MM.1S (cell line): ENCODE measurements around the gene PEAK1.

Source experiments
- DNase-seq: peaks from one replicate; pipeline ENCODE4 v3.0.0-alpha.2; 2015
- H2AFZ ChIP-seq: fragments of 300-600 bp; sonication (generic); 2 replicates; pipeline ENCODE4 v1.6.0; 2016; ENCODE audit warnings: antibody characterized with exemption, low read length
- H3F3A ChIP-seq: fragments of 300-600 bp; sonication (generic); 2 replicates; pipeline ENCODE4 v1.6.1; 2016; ENCODE audit warnings: mild to moderate bottlenecking, antibody characterized with exemption, low read length, moderate library complexity, mixed read lengths; ENCODE audit not compliant: insufficient read depth
- H3K27ac ChIP-seq: fragments of 300-600 bp; sonication (generic); 2 replicates; pipeline ENCODE4 v1.5.1; 2016; ENCODE audit warnings: mild to moderate bottlenecking, low read length
- H3K27me3 ChIP-seq: fragments of 300-600 bp; sonication (generic); replicated peaks from 2 replicates; pipeline ENCODE4 v1.6.0; 2016; ENCODE audit warnings: low read length; ENCODE audit not compliant: insufficient read depth
- H3K36me3 ChIP-seq: fragments of 300-600 bp; sonication (generic); replicated peaks from 2 replicates; pipeline ENCODE4 v1.6.1; 2016; ENCODE audit warnings: mild to moderate bottlenecking, low read length, mixed read lengths; ENCODE audit not compliant: insufficient read depth
- H3K4me1 ChIP-seq: fragments of 300-600 bp; sonication (generic); 2 replicates; pipeline ENCODE4 v1.6.1; 2016; ENCODE audit warnings: low read length, mixed read lengths
- H3K4me2 ChIP-seq: fragments of 300-600 bp; sonication (generic); 2 replicates; pipeline ENCODE4 v1.6.0; 2016; ENCODE audit warnings: low read depth, low read length
- H3K4me3 ChIP-seq: fragments of 300-600 bp; sonication (generic); 2 replicates; pipeline ENCODE4 v1.5.1; 2016; ENCODE audit warnings: low read length, mixed read lengths
- H3K79me2 ChIP-seq: fragments of 300-600 bp; sonication (generic); 2 replicates; pipeline ENCODE4 v1.6.1; 2016; ENCODE audit warnings: mixed run types, low read length, mixed read lengths
- H3K9ac ChIP-seq: fragments of 300-600 bp; sonication (generic); 2 replicates; pipeline ENCODE4 v1.6.1; 2016; ENCODE audit warnings: low read length, mixed read lengths
- H3K9me2 ChIP-seq: fragments of 300-600 bp; sonication (generic); replicated peaks from 2 replicates; pipeline ENCODE4 v1.6.1; 2016; ENCODE audit warnings: mild to moderate bottlenecking, low read length, mixed read lengths; ENCODE audit not compliant: insufficient read depth
- H3K9me3 ChIP-seq: fragments of 300-600 bp; sonication (generic); replicated peaks from 2 replicates; pipeline ENCODE4 v1.6.1; 2016; ENCODE audit warnings: mild to moderate bottlenecking, low read length, mixed read lengths; ENCODE audit not compliant: insufficient read depth
- H4K20me1 ChIP-seq: fragments of 300-600 bp; sonication (generic); 2 replicates; pipeline ENCODE4 v1.6.1; 2016; ENCODE audit warnings: mild to moderate bottlenecking, low read length, moderate library complexity, mixed read lengths; ENCODE audit not compliant: insufficient read depth
- CTCF ChIP-seq: fragments of 300-600 bp; sonication (generic); IDR thresholded peaks from 2 replicates; pipeline ENCODE4 v1.5.1; 2016; ENCODE audit warnings: antibody characterized with exemption, low read length, mixed read lengths
- EZH2 ChIP-seq: fragments of 300-600 bp; sonication (generic); optimal IDR thresholded peaks from 2 replicates; pipeline ENCODE3; 2017; ENCODE audit warnings: low read depth, mild to moderate bottlenecking, antibody characterized with exemption, low read length, mixed read lengths
- EZH2phosphoT487 ChIP-seq: fragments of 300-600 bp; sonication (generic); IDR thresholded peaks from 2 replicates; pipeline ENCODE4 v1.6.1; 2018; ENCODE audit warnings: antibody characterized with exemption, low read length

Gene PEAK1

GRCh38 chr15:77118882-77119321, 301.0 kb downstream of the PEAK1 start:
- H3K27me3 ChIP-seq = 0 out of 2 replicates have a peak, but pooled peaks cover 3% of the 10 kb centered on the region
- no peaks in the 10 kb centered on the region for H3K79me2 ChIP-seq
- peaks cover 20% of the 10 kb centered on the region for H3K4me1 ChIP-seq
- H4K20me1 ChIP-seq = no peaks in the 10 kb centered on the region
- TF ChIP-seq EZH2 (no peak), CTCF (peak; percentile 77), EZH2phosphoT487 (no peak)
- H3F3A ChIP-seq = no peaks in the 10 kb centered on the region
- H3K36me3 ChIP-seq = no peaks in the 10 kb centered on the region
- H3K27ac ChIP-seq = no peak overlapping the region
- H3K4me3 ChIP-seq = no peak overlapping the region
- no peaks in the 10 kb centered on the region for H3K9me3 ChIP-seq
- DNase-seq = peak; percentile 63
- no peak overlapping the region for H3K9ac ChIP-seq
- no peaks in the 10 kb centered on the region for H3K9me2 ChIP-seq
- H2AFZ ChIP-seq = no peak overlapping the region
- no peak overlapping the region for H3K4me2 ChIP-seq

- Histone ChIP-seq H3K9me2 (no peaks in the 10 kb centered on the region), H3K4me3 (no peak overlapping the region), H3K4me2 (no peak overlapping the region), H3K27me3 (no peaks in the 10 kb centered on the region), H3F3A (no peaks in the 10 kb centered on the region), H3K27ac (no peak overlapping the region), H4K20me1 (no peaks in the 10 kb centered on the region), H2AFZ (no peak overlapping the region), H3K4me1 (no peaks in the 10 kb centered on the region), H3K9me3 (no peaks in the 10 kb centered on the region), H3K9ac (no peak overlapping the region), H3K79me2 (no peaks in the 10 kb centered on the region), H3K36me3 (no peaks in the 10 kb centered on the region)
- no peak for TF ChIP-seq EZH2
- no peak for DNase-seq
Measured at GRCh38 chr15:77115179-77115578, 304.7 kb downstream of the PEAK1 start.

- no peaks in the 10 kb centered on the region for H3F3A ChIP-seq
- no peak for TF ChIP-seq EZH2phosphoT487
- TF ChIP-seq CTCF = no peak
- H3K27ac ChIP-seq = no peak overlapping the region
- H4K20me1 ChIP-seq = no peaks in the 10 kb centered on the region
- no peak overlapping the region for H3K9ac ChIP-seq
- DNase-seq = no peak
- no peak overlapping the region for H2AFZ ChIP-seq
- no peaks in the 10 kb centered on the region for H3K9me2 ChIP-seq
- no peaks in the 10 kb centered on the region for H3K36me3 ChIP-seq
- no peaks in the 10 kb centered on the region for H3K79me2 ChIP-seq
- H3K4me1 ChIP-seq = no peaks in the 10 kb centered on the region
- H3K4me3 ChIP-seq = no peak overlapping the region
- H3K4me2 ChIP-seq = no peak overlapping the region
- H3K27me3 ChIP-seq = no peaks in the 10 kb centered on the region
- no peaks in the 10 kb centered on the region for H3K9me3 ChIP-seq
Measured at GRCh38 chr15:77112838-77113504, 306.9 kb downstream of the PEAK1 start.

GRCh38 chr15:77111789-77112188, 308.1 kb downstream of the PEAK1 start:
- H3K9ac ChIP-seq = no peak overlapping the region
- H3K9me2 ChIP-seq = no peaks in the 10 kb centered on the region
- TF ChIP-seq EZH2phosphoT487 (no peak), EZH2 (no peak), CTCF (no peak)
- no peaks in the 10 kb centered on the region for H3K27me3 ChIP-seq
- H3K36me3 ChIP-seq = no peaks in the 10 kb centered on the region
- H3K79me2 ChIP-seq = no peaks in the 10 kb centered on the region
- H3K4me2 ChIP-seq = no peak overlapping the region
- H2AFZ ChIP-seq = no peak overlapping the region
- H3K9me3 ChIP-seq = no peaks in the 10 kb centered on the region
- H3K27ac ChIP-seq = no peak overlapping the region
- H3F3A ChIP-seq = no peaks in the 10 kb centered on the region
- no peak for DNase-seq
- no peaks in the 10 kb centered on the region for H3K4me1 ChIP-seq
- no peaks in the 10 kb centered on the region for H4K20me1 ChIP-seq
- no peak overlapping the region for H3K4me3 ChIP-seq
